Endodermal cell (in vitro differentiated cells): ENCODE data around the gene BEND5. TPM values are rescaled to one million over a fixed set of nuclear protein-coding genes. Genes with fewer than 3 reads are reported as not detected.

Experiments
- DNase-seq: peaks from one replicate; pipeline ENCODE4 v3.0.0-alpha.2; 2017
- H3K27ac ChIP-seq: 2 replicates; pipeline ENCODE4 v1.5.1; 2013; ENCODE audit warnings: mild to moderate bottlenecking, low read depth, low read length, moderate library complexity
- H3K27me3 ChIP-seq: 2 replicates; pipeline ENCODE4 v1.6.1; 2013; ENCODE audit warnings: mild to moderate bottlenecking, low read length, moderate library complexity; ENCODE audit not compliant: insufficient read depth, control insufficient read depth, poor library complexity, severe bottlenecking
- H3K36me3 ChIP-seq: 2 replicates; pipeline ENCODE4 v1.7.0; 2013; ENCODE audit warnings: mild to moderate bottlenecking, low read length, moderate library complexity; ENCODE audit not compliant: control insufficient read depth, insufficient read depth
- H3K4me1 ChIP-seq: one replicate; pipeline ENCODE4 v1.7.0; 2013; ENCODE audit warnings: low read length; ENCODE audit not compliant: control insufficient read depth, insufficient read depth
- H3K4me3 ChIP-seq: 2 replicates; pipeline ENCODE4 v1.5.1; 2013; ENCODE audit warnings: mild to moderate bottlenecking, low read length, moderate library complexity
- H3K9ac ChIP-seq: 2 replicates; pipeline ENCODE4 v1.6.1; 2013; ENCODE audit warnings: mild to moderate bottlenecking, low read length, moderate library complexity; ENCODE audit not compliant: poor library complexity, severe bottlenecking; ENCODE audit errors: extremely low read depth
- H3K9me3 ChIP-seq: 2 replicates; pipeline ENCODE4 v1.6.1; 2013; ENCODE audit warnings: mild to moderate bottlenecking, low read length, moderate library complexity; ENCODE audit not compliant: control insufficient read depth
- H3K27ac Mint-ChIP-seq: 2 replicates; pipeline ENCODE4 v1.8.0; 2020; ENCODE audit warnings: mixed read lengths
- H3K27me3 Mint-ChIP-seq: 2 replicates; pipeline ENCODE4 v1.8.0; 2021; ENCODE audit warnings: mild to moderate bottlenecking, mixed read lengths; ENCODE audit not compliant: insufficient read depth
- H3K36me3 Mint-ChIP-seq: 2 replicates; pipeline ENCODE4 v1.8.0; 2020; ENCODE audit warnings: low read depth, mixed read lengths
- H3K4me1 Mint-ChIP-seq: 2 replicates; pipeline ENCODE4 v1.8.0; 2020; ENCODE audit warnings: mixed read lengths
- H3K4me3 Mint-ChIP-seq: 2 replicates; pipeline ENCODE4 v1.8.0; 2020; ENCODE audit warnings: mild to moderate bottlenecking, moderate library complexity, mixed read lengths
- H3K9me3 Mint-ChIP-seq: 2 replicates; pipeline ENCODE4 v1.8.0; 2020; ENCODE audit warnings: mild to moderate bottlenecking, mixed read lengths
- CTCF ChIP-seq: fragments of 200-600 bp; sonication (generic); conservative IDR thresholded peaks from 2 replicates; pipeline ENCODE4 v1.5.0; 2021; ENCODE audit warnings: antibody characterized with exemption, mild to moderate bottlenecking
- WGBS, 2 experiments: methylation state at CpG; one replicate each; pipeline versions ENCODE4 v1.1.5 to v1.1.7; 2013; ENCODE audit warnings: missing lambda C conversion rate in 2 of 2, mixed read lengths in 1 of 2; ENCODE audit not compliant: insufficient coverage in 1 of 2, insufficient read length in 1 of 2; 5-methylcytosine and 5-hydroxymethylcytosine counted together
- total RNA-seq, 2 donors: library from RNA; stranded (reverse); fragmentation: NEBNext Ultra II Directional in 1 of 2; extraction: Animal tissue kit (Norgen Biotek cat#: 25700) in 1 of 2; gene quantifications; 2 replicates in 1 of 2; 3 replicates in 1 of 2; pipeline ENCODE4 v1.2.1, GENCODE V29; 2021

The BEND5 gene
- total RNA-seq, 2 donors from 2014 or later, result 5.9 to 6.1 TPM

- H3K4me1 ChIP-seq, result no peaks in the 10 kb centered on the region
- Mint-ChIP-seq H3K27me3 (no peaks in the 10 kb centered on the region), H3K27ac (no peak overlapping the region), H3K4me1 (peaks cover 9% of the 10 kb centered on the region), H3K9me3 (no peaks in the 10 kb centered on the region), H3K36me3 (peaks cover 22% of the 10 kb centered on the region), H3K4me3 (no peak overlapping the region)
- H3K9ac ChIP-seq, result no peak overlapping the region
- DNase-seq, result no peak
- no peak overlapping the region for H3K4me3 ChIP-seq
- TF ChIP-seq CTCF, result no peak
- H3K27ac ChIP-seq, result no peak overlapping the region
- H3K27me3 ChIP-seq, result no peaks in the 10 kb centered on the region
- H3K36me3 ChIP-seq, result peaks cover 4% of the 10 kb centered on the region
- 92% methylated on average over 1 of the region's 1 CpG; no CpG with 5 or more reads in 1 of the 2 experiments for WGBS, 2 experiments
- no peaks in the 10 kb centered on the region for H3K9me3 ChIP-seq
Observed at GRCh38 chr1:48756683-48757316, 19.9 kb downstream of the BEND5 start.

GRCh38 chr1:48753293-48753692 is 23.4 kb downstream of the BEND5 start:
- peaks cover under 1% of the 10 kb centered on the region for H3K36me3 ChIP-seq
- Mint-ChIP-seq H3K27ac (no peak overlapping the region), H3K36me3 (peaks cover 15% of the 10 kb centered on the region), H3K4me3 (no peak overlapping the region), H3K27me3 (no peaks in the 10 kb centered on the region), H3K4me1 (peaks cover 9% of the 10 kb centered on the region), H3K9me3 (no peaks in the 10 kb centered on the region)
- H3K27ac ChIP-seq, result no peak overlapping the region
- no peak for DNase-seq
- H3K9me3 ChIP-seq, result no peaks in the 10 kb centered on the region
- no peak overlapping the region for H3K9ac ChIP-seq
- H3K27me3 ChIP-seq, result no peaks in the 10 kb centered on the region
- TF ChIP-seq CTCF, result no peak
- 90 to 100% methylated on average over 1 of the region's 1 CpG for whole genome bisulfite sequencing, 2 experiments
- H3K4me1 ChIP-seq, result no peaks in the 10 kb centered on the region
- no peak overlapping the region for H3K4me3 ChIP-seq

GRCh38 chr1:48750109-48750508 is 26.6 kb downstream of the BEND5 start:
- Mint-ChIP-seq H3K4me3 (no peak overlapping the region), H3K27ac (no peak overlapping the region), H3K36me3 (peaks cover 14% of the 10 kb centered on the region), H3K9me3 (no peaks in the 10 kb centered on the region), H3K27me3 (no peaks in the 10 kb centered on the region), H3K4me1 (peaks cover 6% of the 10 kb centered on the region)
- H3K9me3 ChIP-seq, result no peaks in the 10 kb centered on the region
- 89 to 95% methylated on average over 1 of the region's 1 CpG for WGBS, 2 experiments
- TF ChIP-seq CTCF, result no peak
- no peaks in the 10 kb centered on the region for H3K36me3 ChIP-seq
- no peak for DNase-seq
- no peak overlapping the region for H3K9ac ChIP-seq
- no peaks in the 10 kb centered on the region for H3K4me1 ChIP-seq
- no peak overlapping the region for H3K4me3 ChIP-seq
- no peak overlapping the region for H3K27ac ChIP-seq
- no peaks in the 10 kb centered on the region for H3K27me3 ChIP-seq
